Naive thymus-derived CD4-positive, alpha-beta T cell (primary cell): ENCODE data around the gene MYO6. TPM values are rescaled to one million over a fixed set of nuclear protein-coding genes. Genes with fewer than 3 reads are reported as not detected.

Source experiments
- ATAC-seq: fragments of 150-1000 bp; cut with Tn5 transposase; 2 replicates; pipeline ENCODE4 v1.10.0; 2021; ENCODE audit warnings: mild to moderate bottlenecking, moderate library complexity
- CTCF ChIA-PET: fragments of 350-600 bp; sonication (Branson Sonifier 250); formaldehyde crosslinking; loops from one replicate; lab custom pipeline; 2021; ENCODE audit warnings: antibody characterized with exemption; lab: Charles Lee
- POLR2A ChIA-PET: fragments of 350-600 bp; sonication (Branson Sonifier 250); formaldehyde crosslinking; loops from one replicate; lab custom pipeline; 2021; ENCODE audit warnings: antibody characterized with exemption, inconsistent platforms; lab: Charles Lee
- DNase-seq, 9 donors: peaks; one replicate each; pipeline versions ENCODE4 v3.0.0 to v3.0.0-alpha.2; 2020 to 2022; ENCODE audit warnings: mixed read lengths in 1 of 9
- H3K27ac ChIP-seq: one replicate; pipeline ENCODE4 v1.7.0; 2013; ENCODE audit warnings: mild to moderate bottlenecking, low read depth, low read length, moderate library complexity
- H3K27me3 ChIP-seq, 2 donors: one replicate each; pipeline ENCODE4 v1.7.0; 2013; ENCODE audit warnings: low read length in 2 of 2, mild to moderate bottlenecking in 2 of 2, moderate library complexity in 2 of 2; ENCODE audit not compliant: control insufficient read depth in 2 of 2, insufficient read depth in 2 of 2
- H3K36me3 ChIP-seq, 3 experiments: 1 replicate in 2 of 3; 2 replicates in 1 of 3; pipeline ENCODE4 v1.7.0; 2013; ENCODE audit warnings: low read length in 3 of 3, mild to moderate bottlenecking in 3 of 3, moderate library complexity in 1 of 3; ENCODE audit not compliant: insufficient read depth in 3 of 3, control insufficient read depth in 2 of 3
- H3K4me1 ChIP-seq, 2 donors: one replicate each; pipeline ENCODE4 v1.7.0; 2013; ENCODE audit warnings: low read length in 2 of 2, mild to moderate bottlenecking in 2 of 2, moderate library complexity in 1 of 2; ENCODE audit not compliant: control insufficient read depth in 2 of 2, insufficient read depth in 2 of 2
- H3K4me3 ChIP-seq: 2 replicates; pipeline ENCODE4 v1.7.0; 2013; ENCODE audit warnings: mild to moderate bottlenecking, low read length
- H3K9me3 ChIP-seq, 3 experiments: 1 replicate in 2 of 3; 2 replicates in 1 of 3; pipeline ENCODE4 v1.7.0; 2013; ENCODE audit warnings: low read length in 3 of 3; ENCODE audit not compliant: control insufficient read depth in 2 of 3
- H3K27ac Mint-ChIP-seq, 9 donors: one replicate each; pipeline ENCODE4 v1.8.0; 2020 to 2022; ENCODE audit warnings: mixed read lengths in 9 of 9, mild to moderate bottlenecking in 8 of 9, moderate library complexity in 5 of 9, inconsistent platforms in 2 of 9
- H3K27me3 Mint-ChIP-seq, 5 donors: one replicate each; pipeline ENCODE4 v1.8.0; 2021 to 2022; ENCODE audit warnings: mixed read lengths in 5 of 5, mild to moderate bottlenecking in 1 of 5
- H3K36me3 Mint-ChIP-seq, 5 donors: one replicate each; pipeline ENCODE4 v1.8.0; 2020 to 2022; ENCODE audit warnings: mixed read lengths in 5 of 5, mild to moderate bottlenecking in 3 of 5, inconsistent platforms in 1 of 5
- H3K4me1 Mint-ChIP-seq, 7 donors: one replicate each; pipeline ENCODE4 v1.8.0; 2020 to 2022; ENCODE audit warnings: mixed read lengths in 7 of 7, mild to moderate bottlenecking in 3 of 7, inconsistent platforms in 1 of 7
- H3K4me3 Mint-ChIP-seq, 10 donors: one replicate each; pipeline ENCODE4 v1.8.0; 2020 to 2022; ENCODE audit warnings: mild to moderate bottlenecking in 10 of 10, mixed read lengths in 10 of 10, moderate library complexity in 6 of 10, inconsistent platforms in 2 of 10
- H3K9me3 Mint-ChIP-seq, 11 donors: one replicate each; pipeline ENCODE4 v1.8.0; 2020 to 2022; ENCODE audit warnings: mixed read lengths in 11 of 11, mild to moderate bottlenecking in 4 of 11, inconsistent platforms in 1 of 11, moderate library complexity in 1 of 11
- intact Hi-C, 2 donors: fragments of 100-400 bp; cut with micrococcal nuclease; formaldehyde crosslinking; loops; one replicate each; pipeline ENCODE4 v1.15.1; 2023
- polyA plus RNA-seq, 2 donors: library from polyadenylated mRNA; unstranded; fragments of 300-500 nt; fragmentation: Illumina TruSeq; gene quantifications; one replicate each; pipeline ENCODE4 v1.2.3, GENCODE V29; 2021
- total RNA-seq, 6 experiments: library from RNA in 5 of 6; stranded (reverse) in 5 of 6; gene quantifications; 1 replicate in 5 of 6; 2 replicates in 1 of 6; pipeline ENCODE4 v1.2.3 and lab custom pipeline; 2021 to 2026

MYO6 gene
- total and polyA plus RNA-seq, 7 experiments from 2014 or later, result 0.27 to 3.1 (median 0.94) TPM

DNA sequence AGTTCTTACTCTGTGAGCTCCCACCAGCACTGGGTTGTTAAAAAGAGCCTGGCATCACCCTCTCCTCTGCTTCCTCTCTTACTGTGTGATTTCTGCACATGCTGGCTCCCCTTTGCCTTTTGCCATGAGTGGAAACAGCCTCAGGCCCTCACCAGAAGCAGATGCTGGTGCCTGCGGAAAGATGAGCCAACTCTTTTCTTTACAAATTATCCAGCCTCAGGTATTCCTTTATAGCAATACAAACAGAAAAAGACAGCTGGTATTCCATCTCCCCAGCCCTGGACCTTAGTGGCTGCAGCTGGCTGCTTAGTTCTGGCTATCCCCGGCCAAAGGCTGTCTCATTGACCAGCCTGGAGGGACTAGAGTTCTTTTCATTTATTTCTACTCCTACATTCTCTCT lies 194.3 kb downstream of the MYO6 start:
- POLR2A ChIA-PET, result no interaction called here
- ATAC-seq (no peak), DNase-seq (no peak)
- Mint-ChIP-seq H3K36me3 (peaks cover 0 to 3% (median 0%) of the 10 kb centered on the region in 5 donors), H3K4me3 (no peak overlapping the region), H3K4me1 (no peaks in the 10 kb centered on the region), H3K27ac (no peak overlapping the region), H3K27me3 (peaks cover 0 to 20% (median 4%) of the 10 kb centered on the region in 5 donors), H3K9me3 (peaks cover 0 to 6% (median 0%) of the 10 kb centered on the region in 11 donors)
- CTCF ChIA-PET, result no interaction called here
- Histone ChIP-seq H3K4me3 (no peak overlapping the region), H3K36me3 (no peaks in the 10 kb centered on the region), H3K4me1 (no peaks in the 10 kb centered on the region), H3K9me3 (no peaks in the 10 kb centered on the region), H3K27ac (no peak overlapping the region), H3K27me3 (no peaks in the 10 kb centered on the region)
- intact Hi-C loops, result no loop called here

DNA sequence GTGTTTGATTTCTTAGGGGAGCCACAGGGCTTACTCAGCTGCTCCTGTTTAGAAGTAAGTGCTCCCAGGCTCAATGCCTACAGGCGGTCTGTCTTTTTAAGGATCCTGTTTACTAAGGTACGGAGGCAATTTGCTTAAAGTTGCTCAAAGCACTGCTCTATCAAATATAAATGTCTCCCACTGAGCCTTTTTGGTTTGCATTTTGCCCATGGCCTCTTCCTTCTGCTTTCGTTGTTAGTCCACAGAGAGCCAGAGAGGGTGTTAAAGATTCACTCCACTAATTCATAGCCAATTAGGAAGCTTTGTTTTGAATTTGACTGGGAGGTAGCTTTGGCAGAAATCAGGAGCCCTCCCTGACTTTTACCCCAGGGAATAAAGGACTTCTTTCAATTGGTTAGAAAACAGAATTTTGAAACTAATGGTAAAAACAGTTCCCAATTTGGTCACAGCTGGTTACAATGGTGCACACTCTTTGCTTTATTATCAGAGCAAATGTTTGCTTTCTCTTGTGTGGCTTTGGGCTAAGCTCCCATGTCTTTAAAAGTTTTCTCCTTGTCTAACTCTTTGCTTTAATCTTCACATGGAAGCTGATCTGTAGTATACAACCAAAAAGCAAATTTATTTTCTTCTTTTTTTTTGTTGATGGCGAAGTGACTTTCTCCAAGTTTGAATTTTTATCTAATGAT lies 197.2 kb downstream of the MYO6 start:
- Mint-ChIP-seq H3K4me1 (no peaks in the 10 kb centered on the region), H3K4me3 (no peak overlapping the region), H3K27ac (no peak overlapping the region), H3K9me3 (peaks cover 0 to 5% (median 0%) of the 10 kb centered on the region in 11 donors), H3K27me3 (peaks cover 0 to 15% (median 0%) of the 10 kb centered on the region in 5 donors), H3K36me3 (no peaks in the 10 kb centered on the region)
- no peak for DNase-seq
- no peaks in the 10 kb centered on the region for H3K9me3 ChIP-seq
- no peaks in the 10 kb centered on the region for H3K4me1 ChIP-seq
- no peaks in the 10 kb centered on the region for H3K27me3 ChIP-seq
- no peak overlapping the region for H3K4me3 ChIP-seq
- H3K27ac ChIP-seq, result no peak overlapping the region
- ChIA-PET POLR2A (interaction anchor here (0.6 kb wide), 1 partner anchor 37 kb away, joined by 4 read pairs; no protein-coding TSS in a partner anchor), CTCF (no interaction called here)
- no peak for ATAC-seq
- intact Hi-C loops, result no loop called here
- no peaks in the 10 kb centered on the region for H3K36me3 ChIP-seq

DNA sequence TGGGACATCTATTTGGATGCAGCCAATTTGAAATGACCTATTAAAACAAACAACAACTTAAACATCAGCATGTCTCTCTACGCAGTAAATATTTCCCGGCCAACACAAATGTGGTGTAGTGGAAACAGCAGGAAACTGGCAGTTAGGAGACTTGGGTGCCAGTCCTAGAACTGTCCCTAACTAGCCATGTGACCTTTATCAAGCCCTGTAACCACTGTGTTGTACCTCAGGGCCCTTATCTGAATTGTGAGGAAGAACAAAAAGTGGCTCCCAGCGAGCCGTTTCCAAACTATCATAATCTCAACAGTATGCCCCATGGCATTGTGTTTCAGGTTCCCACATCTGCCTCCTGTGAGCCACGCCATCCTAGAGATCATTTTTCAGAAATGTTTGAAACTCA lies 198.9 kb downstream of the MYO6 start:
- Histone ChIP-seq H3K9me3 (no peaks in the 10 kb centered on the region), H3K27ac (no peak overlapping the region), H3K27me3 (no peaks in the 10 kb centered on the region), H3K4me3 (no peak overlapping the region), H3K36me3 (no peaks in the 10 kb centered on the region), H3K4me1 (no peaks in the 10 kb centered on the region)
- no peaks in the 10 kb centered on the region for H3K4me1 Mint-ChIP-seq
- peaks cover 0 to 5% (median 0%) of the 10 kb centered on the region in 11 donors for H3K9me3 Mint-ChIP-seq
- intact Hi-C loops, result no loop called here
- DNase-seq (no peak), ATAC-seq (no peak)
- ChIA-PET CTCF (no interaction called here), POLR2A (no interaction called here)
- no peak overlapping the region for H3K4me3 Mint-ChIP-seq
- H3K27ac Mint-ChIP-seq, result no peak overlapping the region
- no peaks in the 10 kb centered on the region for H3K36me3 Mint-ChIP-seq
- H3K27me3 Mint-ChIP-seq, result peaks cover 0 to 13% (median 0%) of the 10 kb centered on the region in 5 donors

GRCh38 chr6:75952128-75952527 lies 203.1 kb downstream of the MYO6 start:
- ChIA-PET CTCF (no interaction called here), POLR2A (no interaction called here)
- H3K27ac Mint-ChIP-seq, result no peak overlapping the region
- no peaks in the 10 kb centered on the region for H3K4me1 ChIP-seq
- H3K4me3 ChIP-seq, result no peak overlapping the region
- H3K36me3 ChIP-seq, result no peaks in the 10 kb centered on the region
- H3K27ac ChIP-seq, result no peak overlapping the region
- no peak overlapping the region for H3K4me3 Mint-ChIP-seq
- DNase-seq, result no peak
- intact Hi-C loops, result no loop called here
- no peak for ATAC-seq
- no peaks in the 10 kb centered on the region for H3K36me3 Mint-ChIP-seq
- H3K9me3 ChIP-seq, result no peaks in the 10 kb centered on the region
- H3K4me1 Mint-ChIP-seq, result no peaks in the 10 kb centered on the region
- H3K27me3 ChIP-seq, result no peaks in the 10 kb centered on the region
- peaks cover 0 to 6% (median 3%) of the 10 kb centered on the region in 11 donors for H3K9me3 Mint-ChIP-seq
- peaks cover 0 to 11% (median 0%) of the 10 kb centered on the region in 5 donors for H3K27me3 Mint-ChIP-seq

DNA sequence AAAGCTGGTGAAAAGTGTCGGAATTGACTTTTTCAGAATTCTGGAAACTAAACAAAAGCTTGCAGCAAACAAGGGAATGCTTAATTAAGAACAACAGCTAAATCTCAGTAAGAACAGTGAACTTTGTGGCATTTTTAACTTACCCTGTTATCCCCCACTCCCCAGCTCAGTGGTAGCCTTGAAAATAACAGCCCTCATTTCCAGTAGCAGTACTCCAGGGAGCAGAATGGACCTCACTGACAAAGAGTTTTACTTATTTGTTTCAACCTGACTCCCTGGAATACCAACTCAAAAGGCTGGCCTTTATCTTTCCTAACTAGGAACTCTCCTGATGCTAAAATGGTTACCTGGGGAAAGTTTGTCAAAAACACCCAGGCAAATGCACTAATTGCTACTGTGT lies 214.5 kb downstream of the MYO6 start:
- Mint-ChIP-seq H3K36me3 (no peaks in the 10 kb centered on the region), H3K27me3 (peaks cover 0 to 16% (median 0%) of the 10 kb centered on the region in 5 donors), H3K27ac (no peak overlapping the region), H3K4me3 (no peak overlapping the region), H3K4me1 (no peaks in the 10 kb centered on the region), H3K9me3 (peaks cover 0 to 4% (median 0%) of the 10 kb centered on the region in 11 donors)
- H3K9me3 ChIP-seq, result no peaks in the 10 kb centered on the region
- H3K27ac ChIP-seq, result no peak overlapping the region
- CTCF ChIA-PET, result no interaction called here
- no peak for DNase-seq
- POLR2A ChIA-PET, result no interaction called here
- no peaks in the 10 kb centered on the region for H3K36me3 ChIP-seq
- H3K27me3 ChIP-seq, result no peaks in the 10 kb centered on the region
- intact Hi-C loops, result no loop called here
- no peaks in the 10 kb centered on the region for H3K4me1 ChIP-seq
- no peak for ATAC-seq
- H3K4me3 ChIP-seq, result no peak overlapping the region

DNA sequence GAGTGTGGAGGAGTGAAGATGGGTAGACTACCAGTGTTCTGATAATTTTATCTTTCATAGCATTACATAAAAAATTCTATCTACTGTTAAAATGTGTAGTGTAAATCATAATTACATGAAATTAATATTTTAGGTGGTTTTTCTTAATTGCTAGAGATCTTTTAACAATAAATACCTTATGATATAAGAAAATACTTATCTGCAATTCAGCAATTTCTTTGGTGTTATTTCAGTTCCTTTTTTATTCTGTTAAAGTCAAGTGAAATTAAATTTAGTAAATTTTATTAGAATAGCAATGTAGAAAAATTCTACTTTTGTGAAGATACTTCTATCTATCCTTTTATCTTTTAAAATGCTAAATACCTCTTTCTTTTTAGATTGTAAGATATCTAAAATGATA lies 219.1 kb downstream of the MYO6 start:
- Histone ChIP-seq H3K27ac (no peak overlapping the region), H3K36me3 (no peaks in the 10 kb centered on the region), H3K27me3 (no peaks in the 10 kb centered on the region), H3K9me3 (no peaks in the 10 kb centered on the region), H3K4me3 (no peak overlapping the region), H3K4me1 (no peaks in the 10 kb centered on the region)
- ChIA-PET CTCF (no interaction called here), POLR2A (no interaction called here)
- intact Hi-C loops, result no loop called here
- DNase-seq, result no peak
- no peak for ATAC-seq
- peaks cover 0 to 14% (median 1%) of the 10 kb centered on the region in 11 donors for H3K9me3 Mint-ChIP-seq
- no peaks in the 10 kb centered on the region for H3K36me3 Mint-ChIP-seq
- H3K4me1 Mint-ChIP-seq, result no peaks in the 10 kb centered on the region
- no peak overlapping the region for H3K4me3 Mint-ChIP-seq
- peaks cover 0 to 10% (median 0%) of the 10 kb centered on the region in 5 donors for H3K27me3 Mint-ChIP-seq
- no peak overlapping the region for H3K27ac Mint-ChIP-seq
